ENCODE results near the gene ITPKC.

Gene ITPKC

DNA sequence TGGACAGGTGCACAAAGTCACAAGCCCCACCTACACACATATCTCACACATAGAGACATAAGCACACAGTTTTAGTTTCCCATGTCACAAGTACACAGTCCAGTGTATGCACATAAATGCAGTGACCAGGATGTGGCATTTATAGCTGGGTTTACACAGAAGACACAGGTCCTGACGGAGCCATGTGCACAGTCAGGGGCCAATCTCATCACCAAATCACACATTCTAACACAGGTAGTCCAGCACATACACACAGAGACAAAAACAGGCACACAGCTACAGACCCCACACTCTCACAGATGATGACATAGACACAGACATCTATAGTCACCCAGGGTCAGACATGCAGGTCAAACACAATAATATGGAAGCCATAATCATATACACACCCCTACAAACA lies 28.6 kb upstream of the ITPKC start:
- Histone ChIP-seq H3K36me3 (peaks cover 11% of the 10 kb centered on the region; the same call in 1 of the 2 replicates), H3K9me3 (no peaks in the 10 kb centered on the region), H3K4me3 (ENCODE audit: low read depth, low read length) (no peak overlapping the region), H3K4me1 (peaks cover 13% of the 10 kb centered on the region), H3K27me3 (no peaks in the 10 kb centered on the region)
- TF ChIP-seq, protein P1, sequence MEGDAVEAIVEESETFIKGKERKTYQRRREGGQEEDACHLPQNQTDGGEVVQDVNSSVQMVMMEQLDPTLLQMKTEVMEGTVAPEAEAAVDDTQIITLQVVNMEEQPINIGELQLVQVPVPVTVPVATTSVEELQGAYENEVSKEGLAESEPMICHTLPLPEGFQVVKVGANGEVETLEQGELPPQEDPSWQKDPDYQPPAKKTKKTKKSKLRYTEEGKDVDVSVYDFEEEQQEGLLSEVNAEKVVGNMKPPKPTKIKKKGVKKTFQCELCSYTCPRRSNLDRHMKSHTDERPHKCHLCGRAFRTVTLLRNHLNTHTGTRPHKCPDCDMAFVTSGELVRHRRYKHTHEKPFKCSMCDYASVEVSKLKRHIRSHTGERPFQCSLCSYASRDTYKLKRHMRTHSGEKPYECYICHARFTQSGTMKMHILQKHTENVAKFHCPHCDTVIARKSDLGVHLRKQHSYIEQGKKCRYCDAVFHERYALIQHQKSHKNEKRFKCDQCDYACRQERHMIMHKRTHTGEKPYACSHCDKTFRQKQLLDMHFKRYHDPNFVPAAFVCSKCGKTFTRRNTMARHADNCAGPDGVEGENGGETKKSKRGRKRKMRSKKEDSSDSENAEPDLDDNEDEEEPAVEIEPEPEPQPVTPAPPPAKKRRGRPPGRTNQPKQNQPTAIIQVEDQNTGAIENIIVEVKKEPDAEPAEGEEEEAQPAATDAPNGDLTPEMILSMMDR (IDR thresholded peaks at IDR 0.05; ENCODE audit: low read depth, low read length), result no peak
- no peak for DNase-seq

DNA sequence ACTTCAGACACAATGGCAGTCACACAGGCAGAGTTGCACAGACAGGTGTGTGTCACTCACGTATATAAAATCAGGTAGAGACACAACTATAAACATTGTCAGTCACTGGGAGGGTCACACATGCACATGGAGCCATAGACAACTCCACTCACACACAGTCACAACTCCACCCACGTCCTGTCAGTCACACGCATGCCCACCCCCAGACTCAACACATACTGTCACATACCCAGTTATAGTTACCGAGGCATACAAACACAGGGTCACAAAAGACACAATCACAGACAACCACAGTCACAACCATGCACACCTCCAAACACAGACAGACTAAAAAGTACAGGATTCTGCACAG lies 27.9 kb upstream of the ITPKC start:
- no peak for DNase-seq
- peaks cover 13% of the 10 kb centered on the region for H3K4me1 ChIP-seq
- no peaks in the 10 kb centered on the region for H3K9me3 ChIP-seq
- TF ChIP-seq, protein P1 (IDR thresholded peaks at IDR 0.05; ENCODE audit: low read depth, low read length), result no peak
- H3K4me3 ChIP-seq (ENCODE audit: low read depth, low read length), result peak overlapping the region; percentile 82
- no peaks in the 10 kb centered on the region for H3K27me3 ChIP-seq
- H3K36me3 ChIP-seq, result peaks cover 11% of the 10 kb centered on the region; the same call in 1 of the 2 replicates

DNA sequence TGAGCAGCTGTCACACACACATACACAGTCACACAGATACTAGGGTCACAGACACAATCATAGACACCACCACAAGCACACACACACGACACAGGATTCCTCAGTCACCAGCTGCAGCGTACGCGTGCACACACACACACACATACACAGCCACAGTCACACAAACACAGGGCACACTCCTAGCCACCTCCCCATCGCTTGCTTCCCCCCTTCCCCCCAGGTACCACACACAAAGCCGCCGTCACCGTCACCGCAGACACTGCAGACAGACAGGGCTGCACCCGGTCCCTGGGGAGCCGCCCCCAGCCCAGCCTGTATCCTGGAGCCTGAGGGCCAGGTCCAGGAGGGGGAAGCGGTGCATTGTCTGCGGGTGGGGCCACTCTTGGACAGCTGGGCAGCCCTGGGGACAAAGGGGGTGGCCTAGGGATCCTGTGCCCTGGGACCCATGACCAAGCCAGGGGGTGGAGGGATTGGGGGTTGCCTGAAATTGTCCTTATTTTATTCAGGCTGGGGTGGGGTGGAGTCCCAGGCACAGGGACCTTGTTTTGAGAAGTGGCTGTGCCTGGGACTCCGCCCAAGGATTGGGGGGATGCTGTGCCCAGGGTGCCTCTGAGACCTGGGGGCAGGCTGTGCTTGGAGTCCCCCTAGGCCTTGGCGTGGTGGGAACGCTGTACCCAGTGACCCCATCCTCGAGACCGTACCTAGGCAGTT lies 27.4 kb upstream of the ITPKC start:
- TF ChIP-seq, protein P1 (IDR thresholded peaks at IDR 0.05; ENCODE audit: low read depth, low read length), result no peak
- Histone ChIP-seq H3K4me1 (peaks cover 13% of the 10 kb centered on the region), H3K4me3 (ENCODE audit: low read depth, low read length) (peak overlapping the region; percentile 82), H3K9me3 (no peaks in the 10 kb centered on the region), H3K27me3 (no peaks in the 10 kb centered on the region), H3K36me3 (peaks cover 11% of the 10 kb centered on the region; the same call in 1 of the 2 replicates)
- DNase-seq, result peak; percentile 79

DNA sequence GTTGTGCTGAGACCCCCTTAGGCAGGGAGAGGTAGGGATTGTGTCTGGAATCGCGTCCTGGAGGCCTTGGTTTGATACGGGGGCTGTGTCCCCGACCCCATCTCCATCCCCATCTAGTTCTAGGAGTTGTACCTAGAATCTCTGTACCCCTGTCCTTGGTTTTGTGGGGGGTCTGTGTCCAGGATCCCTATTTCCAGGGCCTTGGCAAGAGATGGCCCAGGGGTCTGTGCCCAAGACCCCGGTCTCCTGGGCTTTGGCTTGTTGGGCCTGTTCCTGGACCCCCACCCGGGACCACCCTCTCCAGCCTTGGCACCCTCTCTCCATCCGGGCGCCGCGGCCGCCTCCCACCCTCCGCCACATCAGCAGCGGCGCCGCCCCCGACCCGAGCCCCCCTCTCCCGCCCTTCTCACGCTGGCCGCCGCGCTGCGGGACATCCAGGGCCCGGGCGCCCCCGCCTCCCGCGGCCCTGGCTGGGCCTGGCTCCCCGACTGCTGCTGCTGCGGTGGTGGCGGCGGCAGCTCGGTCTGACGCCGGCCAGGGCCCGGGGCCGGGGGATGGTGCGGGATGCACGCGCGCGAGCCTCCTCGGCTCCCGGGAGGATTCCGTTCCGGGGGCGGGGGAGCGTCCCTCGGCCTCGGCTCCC lies 26.7 kb upstream of the ITPKC start, which contains the start of gene NUMBL:
TSS of gene NUMBL (minus strand) at position 602 of the 643 bp plus-strand sequence. CDS start at position 434, 168 bp downstream.
- H3K4me1 ChIP-seq, result peaks cover 13% of the 10 kb centered on the region
- H3K9me3 ChIP-seq, result no peaks in the 10 kb centered on the region
- TF ChIP-seq, protein P1 (IDR thresholded peaks at IDR 0.05; ENCODE audit: low read depth, low read length), result no peak
- H3K27me3 ChIP-seq, result no peaks in the 10 kb centered on the region
- no peak for DNase-seq
- H3K4me3 ChIP-seq (ENCODE audit: low read depth, low read length), result peak within 1 kb of the TSS; percentile 82
- peaks cover 7% of the 10 kb centered on the region; the same call in 1 of the 2 replicates for H3K36me3 ChIP-seq

DNA sequence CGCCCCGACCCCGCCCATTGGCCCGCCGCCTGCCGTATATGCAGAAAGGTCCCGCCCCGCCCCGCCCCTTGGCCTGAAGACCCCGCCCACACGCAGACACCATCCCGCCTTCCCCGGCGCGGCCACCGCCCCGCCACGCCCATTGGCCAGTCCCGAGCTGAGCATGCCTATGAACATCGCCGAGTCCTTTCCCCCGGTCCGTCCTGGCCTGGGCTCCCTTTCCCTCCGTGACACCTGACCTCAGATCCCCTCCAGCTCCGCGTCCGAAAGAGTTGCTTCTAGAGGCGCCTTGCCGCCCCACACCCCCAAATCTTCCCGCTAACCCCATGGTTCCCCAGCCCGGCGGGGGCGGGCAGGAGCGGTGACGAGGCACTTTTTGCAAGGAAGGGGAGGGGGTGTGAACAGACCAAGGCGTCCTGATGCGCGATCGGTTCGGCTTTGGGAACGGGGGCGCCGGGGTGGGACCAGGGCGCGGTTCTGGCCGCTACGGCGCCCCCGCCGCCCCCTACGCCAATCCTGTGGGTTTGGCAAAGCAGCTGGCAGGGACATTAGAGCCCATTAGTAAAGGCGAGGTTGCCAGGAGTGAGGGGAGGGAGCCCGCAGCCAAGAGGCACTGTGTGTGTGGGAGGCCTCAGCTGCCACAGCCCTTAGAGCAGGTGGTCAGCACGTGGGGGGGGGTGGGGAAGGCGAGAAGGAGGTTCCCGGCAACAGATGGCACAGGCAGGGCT lies 26.1 kb upstream of the ITPKC start:
- Histone ChIP-seq H3K27me3 (no peaks in the 10 kb centered on the region), H3K4me1 (peaks cover 13% of the 10 kb centered on the region), H3K4me3 (ENCODE audit: low read depth, low read length) (peak overlapping the region; percentile 82), H3K9me3 (no peaks in the 10 kb centered on the region), H3K36me3 (peaks cover 3% of the 10 kb centered on the region; the same call in 1 of the 2 replicates)
- DNase-seq, result peak; percentile 98
- TF ChIP-seq, protein P1 (IDR thresholded peaks at IDR 0.05; ENCODE audit: low read depth, low read length), result no peak
